PC-9 (cell line): ENCODE data around the gene SLC38A1.

Experiments
- CTCF ChIP-seq: fragments of 200-600 bp; sonication (generic); conservative IDR thresholded peaks from 2 replicates; pipeline ENCODE4 v1.6.1; 2017; ENCODE audit warnings: mixed run types, antibody characterized with exemption, mild to moderate bottlenecking, moderate library complexity
- EZH2 ChIP-seq: fragments of 200-600 bp; sonication (generic); IDR thresholded peaks from 2 replicates; pipeline ENCODE4 v1.8.0; 2017; ENCODE audit warnings: antibody characterized with exemption, low read depth

GRCh38 chr12:46230306-46230705, 38.5 kb downstream of the SLC38A1 start:
- no peak for TF ChIP-seq CTCF
- no peak for TF ChIP-seq EZH2
